GM06990 (cell line): Measurements from ENCODE around the gene SLC2A10.

Experiments used
- DNase-seq: peaks from one replicate; pipeline ENCODE4 v3.0.0-alpha.2; 2011; ENCODE audit not compliant: insufficient read length; ENCODE audit errors: extremely low read depth
- H3K27me3 ChIP-seq: replicated peaks from 2 replicates; pipeline ENCODE4 v1.6.0; 2011; ENCODE audit warnings: low read length; ENCODE audit not compliant: control insufficient read depth, insufficient read depth
- H3K36me3 ChIP-seq: 2 replicates; pipeline ENCODE4 v1.5.1; 2011; ENCODE audit warnings: low read length; ENCODE audit not compliant: control insufficient read depth, insufficient read depth
- H3K4me3 ChIP-seq: replicated peaks from 2 replicates; pipeline ENCODE4 v1.5.1; 2011; ENCODE audit warnings: low read depth, mild to moderate bottlenecking, control low read depth, low read length
- TF ChIP-seq, protein P1 (sequence below): IDR thresholded peaks from 2 replicates; pipeline ENCODE4 v1.5.1; 2011; ENCODE audit warnings: low read length, control low read depth, mild to moderate bottlenecking, inconsistent platforms; ENCODE audit not compliant: insufficient read depth, poor library complexity, severe bottlenecking

The SLC2A10 gene

DNA sequence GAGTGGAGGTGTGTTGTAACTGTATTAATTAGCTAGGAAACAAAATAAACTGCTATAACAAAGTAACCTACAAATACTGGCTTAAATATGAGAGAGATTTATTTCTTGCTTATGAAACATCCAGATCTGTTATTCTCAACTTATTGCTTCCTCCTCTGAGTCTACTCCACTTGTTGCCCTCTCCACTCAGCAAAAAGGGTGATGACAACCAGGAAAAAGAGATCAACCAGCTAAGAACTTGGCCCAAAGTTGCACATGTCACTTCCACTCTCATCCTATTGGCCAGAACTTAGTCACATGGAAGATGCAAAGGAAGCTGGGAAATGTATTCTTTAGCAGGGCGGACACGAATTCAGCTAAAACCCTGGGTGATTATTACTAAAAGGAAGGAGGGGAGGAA lies 15.0 kb upstream of the SLC2A10 start:
- no peak for DNase-seq
- TF ChIP-seq, protein P1, sequence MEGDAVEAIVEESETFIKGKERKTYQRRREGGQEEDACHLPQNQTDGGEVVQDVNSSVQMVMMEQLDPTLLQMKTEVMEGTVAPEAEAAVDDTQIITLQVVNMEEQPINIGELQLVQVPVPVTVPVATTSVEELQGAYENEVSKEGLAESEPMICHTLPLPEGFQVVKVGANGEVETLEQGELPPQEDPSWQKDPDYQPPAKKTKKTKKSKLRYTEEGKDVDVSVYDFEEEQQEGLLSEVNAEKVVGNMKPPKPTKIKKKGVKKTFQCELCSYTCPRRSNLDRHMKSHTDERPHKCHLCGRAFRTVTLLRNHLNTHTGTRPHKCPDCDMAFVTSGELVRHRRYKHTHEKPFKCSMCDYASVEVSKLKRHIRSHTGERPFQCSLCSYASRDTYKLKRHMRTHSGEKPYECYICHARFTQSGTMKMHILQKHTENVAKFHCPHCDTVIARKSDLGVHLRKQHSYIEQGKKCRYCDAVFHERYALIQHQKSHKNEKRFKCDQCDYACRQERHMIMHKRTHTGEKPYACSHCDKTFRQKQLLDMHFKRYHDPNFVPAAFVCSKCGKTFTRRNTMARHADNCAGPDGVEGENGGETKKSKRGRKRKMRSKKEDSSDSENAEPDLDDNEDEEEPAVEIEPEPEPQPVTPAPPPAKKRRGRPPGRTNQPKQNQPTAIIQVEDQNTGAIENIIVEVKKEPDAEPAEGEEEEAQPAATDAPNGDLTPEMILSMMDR: no peak
- Histone ChIP-seq H3K36me3 (no peaks in the 10 kb centered on the region), H3K27me3 (no peaks in the 10 kb centered on the region), H3K4me3 (no peak overlapping the region)

DNA sequence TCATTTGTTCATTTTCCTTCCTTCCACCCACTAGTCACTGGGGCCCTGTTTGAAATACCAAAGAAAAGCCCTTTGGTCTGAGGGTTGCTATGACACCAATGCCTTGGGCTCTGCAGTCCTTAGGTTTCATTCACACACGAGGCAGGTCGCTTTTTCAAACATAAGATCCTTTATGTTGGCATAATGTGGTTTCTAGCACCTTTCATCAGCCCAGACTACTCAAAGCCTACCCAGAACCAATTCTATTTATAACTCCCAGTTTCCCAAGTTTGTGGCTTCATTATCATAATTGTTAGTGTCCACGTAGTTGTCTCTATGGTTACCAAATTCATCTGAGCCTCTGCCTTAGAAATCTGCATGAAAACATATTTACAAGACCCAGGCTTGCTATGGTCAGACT lies 13.6 kb upstream of the SLC2A10 start:
- no peaks in the 10 kb centered on the region for H3K27me3 ChIP-seq
- TF ChIP-seq, protein P1: no peak
- DNase-seq: no peak
- H3K36me3 ChIP-seq: no peaks in the 10 kb centered on the region
- no peak overlapping the region for H3K4me3 ChIP-seq

DNA sequence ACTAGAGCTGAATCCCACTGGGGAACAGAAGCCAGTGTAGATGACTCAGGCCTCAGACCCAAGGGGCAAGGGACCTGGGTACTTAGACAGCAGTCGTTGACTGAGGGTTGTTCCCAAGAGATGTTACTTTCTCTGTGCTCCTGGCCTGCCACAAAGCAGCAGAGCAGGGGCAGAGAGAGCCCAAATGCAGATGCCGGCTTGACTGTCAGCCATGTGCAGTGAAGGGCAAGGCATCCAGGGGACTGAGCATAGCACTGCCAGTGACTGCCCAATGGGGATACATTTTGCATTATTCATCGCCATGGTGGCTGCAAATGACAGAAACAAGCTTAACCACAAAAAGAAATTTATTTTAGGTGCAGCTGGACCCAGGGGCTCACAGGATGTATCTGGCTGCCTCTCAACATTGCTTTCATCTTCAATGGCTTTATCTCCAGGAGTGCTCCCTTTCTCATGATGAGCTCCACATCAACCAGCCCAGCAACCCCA lies 12.6 kb upstream of the SLC2A10 start:
- TF ChIP-seq, protein P1: no peak
- Histone ChIP-seq H3K36me3 (no peaks in the 10 kb centered on the region), H3K27me3 (no peaks in the 10 kb centered on the region)

DNA sequence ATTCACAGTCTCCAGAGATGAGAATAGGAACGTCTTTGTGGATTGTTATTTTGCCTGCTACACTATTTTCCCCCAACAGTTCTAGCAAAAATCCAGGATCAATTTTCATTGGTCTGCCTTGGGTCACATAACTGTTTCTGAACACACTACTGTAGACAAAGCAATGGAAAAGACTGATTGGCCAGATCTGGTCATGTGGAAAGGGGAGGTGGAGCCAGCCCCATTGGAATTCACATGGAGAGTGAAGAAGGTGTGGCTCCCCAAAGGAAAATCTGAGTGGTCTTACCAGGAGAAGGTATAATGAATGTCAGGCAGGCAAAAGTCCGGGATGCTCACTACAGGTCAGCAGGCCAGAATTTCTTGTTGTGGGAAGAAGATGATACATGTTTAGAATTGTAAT lies 10.7 kb upstream of the SLC2A10 start:
- Histone ChIP-seq H3K27me3 (no peaks in the 10 kb centered on the region), H3K36me3 (no peaks in the 10 kb centered on the region), H3K4me3 (no peak overlapping the region)
- TF ChIP-seq, protein P1: no peak
- no peak for DNase-seq

More for the DNA sequence above, 12.6 kb upstream of the SLC2A10 start:
- DNase-seq: no peak
- no peak overlapping the region for H3K4me3 ChIP-seq

DNA sequence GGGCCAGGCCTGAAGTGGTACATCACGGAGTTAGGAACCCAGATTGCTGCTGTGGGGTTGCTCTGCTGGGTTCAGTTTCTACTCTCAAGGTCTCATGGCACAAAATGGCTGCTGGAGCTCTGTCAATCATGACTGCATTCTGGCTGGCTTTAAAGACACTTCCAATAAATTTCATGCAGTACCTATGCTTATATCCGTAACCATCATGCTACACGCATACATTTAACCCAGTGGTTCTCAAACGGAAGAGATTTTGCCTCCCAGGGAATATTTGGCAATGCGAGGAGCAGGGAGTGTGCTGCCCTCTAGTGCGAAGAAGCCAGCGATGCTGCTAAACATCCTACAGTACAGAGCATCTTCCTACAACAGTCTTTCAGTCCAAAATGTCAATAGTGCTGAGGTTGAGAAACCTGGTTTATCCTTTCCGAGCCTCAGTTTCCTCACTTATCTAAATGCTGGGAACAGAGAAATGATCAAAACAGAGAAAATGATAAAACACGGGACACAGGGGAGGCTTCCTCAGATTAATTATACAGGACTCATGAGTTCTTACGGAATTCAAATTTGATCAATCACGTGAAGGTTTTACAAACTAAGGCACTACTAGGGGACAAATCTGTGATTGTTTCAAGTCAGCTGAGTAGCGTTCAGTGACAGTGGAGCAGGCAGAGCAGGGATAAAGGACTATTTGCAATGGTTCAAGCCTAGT lies 9.6 kb upstream of the SLC2A10 start:
- H3K4me3 ChIP-seq: no peak overlapping the region
- no peaks in the 10 kb centered on the region for H3K27me3 ChIP-seq
- H3K36me3 ChIP-seq: no peaks in the 10 kb centered on the region
- TF ChIP-seq, protein P1: peak; percentile 50
- DNase-seq: no peak

DNA sequence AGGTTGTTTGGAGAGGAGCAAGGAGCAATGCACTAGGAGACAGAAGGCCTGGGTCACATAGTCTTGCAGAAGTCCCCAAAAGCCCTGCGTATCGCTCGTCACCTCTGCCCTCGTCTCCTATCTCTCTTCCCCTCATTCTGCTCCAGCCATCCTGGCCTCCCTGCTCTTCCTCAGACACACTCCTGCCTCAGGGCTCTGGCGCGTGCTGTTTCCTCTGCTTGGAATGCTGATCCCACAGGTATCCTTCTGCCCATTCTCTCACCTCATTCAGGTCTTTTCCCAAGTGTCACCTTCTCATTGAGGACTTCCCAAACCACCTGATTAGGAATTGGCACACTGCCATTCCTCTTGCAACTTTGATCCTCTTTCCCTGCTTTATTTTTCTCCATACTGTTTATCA lies 9.0 kb upstream of the SLC2A10 start:
- DNase-seq: no peak
- no peaks in the 10 kb centered on the region for H3K27me3 ChIP-seq
- no peaks in the 10 kb centered on the region for H3K36me3 ChIP-seq
- TF ChIP-seq, protein P1: no peak
- no peak overlapping the region for H3K4me3 ChIP-seq
